Measurements from ENCODE around the gene VIL1.

The VIL1 gene

DNA sequence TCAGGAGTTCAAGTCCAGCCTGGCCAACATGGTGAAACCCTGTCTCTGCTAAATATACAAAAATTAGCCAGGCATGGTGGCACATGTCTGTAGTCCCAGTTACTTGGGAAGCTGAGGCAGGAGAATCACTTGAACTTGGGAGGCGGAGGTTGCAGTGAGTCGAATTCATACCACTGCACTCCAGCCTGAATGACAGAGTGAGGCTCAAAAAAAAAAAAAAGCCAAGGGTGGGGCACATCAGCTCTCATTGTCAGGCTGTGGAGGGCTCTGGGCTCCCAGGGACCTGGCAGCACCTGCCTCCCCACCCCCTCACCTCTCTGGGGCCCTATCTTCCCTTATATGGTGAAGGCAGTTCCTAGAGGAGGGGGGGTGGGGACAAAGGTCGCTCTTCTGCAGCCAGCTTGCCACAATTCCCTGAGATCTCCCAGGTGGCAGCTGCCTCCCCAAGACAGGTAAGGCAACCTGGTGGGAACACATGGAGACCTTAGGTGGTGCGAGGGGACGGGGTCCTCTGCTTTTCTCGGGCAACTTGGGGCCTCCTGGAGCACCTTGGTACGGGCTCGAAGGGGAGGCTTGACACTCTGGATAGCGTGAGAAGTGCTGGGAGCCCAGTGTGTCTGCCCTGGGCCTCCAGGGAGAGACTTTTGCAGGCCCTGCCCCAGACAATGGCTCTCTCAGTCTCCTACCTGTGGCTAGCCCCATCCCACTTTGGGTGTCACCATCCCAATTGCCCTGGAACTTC is at the start of gene VIL1:
Gene VIL1, plus strand, starts transcription at position 407 of the 742 bp plus-strand sequence. CDS start 4,656 bp downstream, outside the sequence.
- H3K4me1 ChIP-seq (ENCODE audit: control insufficient read depth, insufficient read depth, low read length) = no peaks in the 10 kb centered on the region
- no peak within 1 kb of the TSS for H3K27ac ChIP-seq (ENCODE audit: low read length)
- no peak within 1 kb of the TSS for H3K4me3 ChIP-seq (ENCODE audit: low read length in 2 of 2)
- no peaks in the 10 kb centered on the region for H3K27me3 ChIP-seq (ENCODE audit: control insufficient read depth in 1 of 2, insufficient read depth in 2 of 2, low read length in 2 of 2)
- no peak within 1 kb of the TSS for H3K9ac ChIP-seq (ENCODE audit: low read length in 2 of 2)
- H3K36me3 ChIP-seq (ENCODE audit: control insufficient read depth in 2 of 2, insufficient read depth in 2 of 2, low read length in 2 of 2) = no peaks in the 10 kb centered on the region
- H3K9me3 ChIP-seq (ENCODE audit: control insufficient read depth in 2 of 2, low read length in 2 of 2) = no peaks in the 10 kb centered on the region

DNA sequence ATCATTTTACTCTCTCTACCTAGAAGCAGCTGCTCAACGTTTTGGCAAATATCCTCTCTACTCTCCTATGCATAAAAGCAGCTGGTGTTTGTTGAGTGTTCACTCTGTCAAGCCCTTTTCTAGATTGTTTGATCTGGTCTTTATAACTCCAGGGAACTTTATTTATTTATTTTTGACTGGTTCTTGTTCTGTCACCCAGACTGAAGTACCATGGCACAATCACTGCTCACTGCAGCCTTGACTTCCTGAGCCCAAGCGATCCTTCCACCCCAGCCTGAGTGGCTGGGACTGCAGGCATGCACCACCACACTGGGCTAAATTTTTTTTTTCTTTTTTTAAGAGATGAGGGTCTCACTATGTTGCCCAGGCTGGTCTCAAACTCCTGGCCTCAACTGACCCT is 49.6 kb upstream of the VIL1 start:
- Histone ChIP-seq H3K27ac (ENCODE audit: low read length) (peak overlapping the region; percentile 82), H3K9ac (ENCODE audit: low read length in 2 of 2) (peak overlapping the region in 1 of 2 donors; percentile 7), H3K4me1 (ENCODE audit: control insufficient read depth, insufficient read depth, low read length) (peaks cover 15% of the 10 kb centered on the region), H3K9me3 (ENCODE audit: control insufficient read depth in 2 of 2, low read length in 2 of 2) (peaks cover 0 to 8% of the 10 kb centered on the region in 2 donors), H3K27me3 (ENCODE audit: control insufficient read depth in 1 of 2, insufficient read depth in 2 of 2, low read length in 2 of 2) (no peaks in the 10 kb centered on the region), H3K4me3 (ENCODE audit: low read length in 2 of 2) (peak overlapping the region in 1 of 2 donors; percentile 75), H3K36me3 (ENCODE audit: control insufficient read depth in 2 of 2, insufficient read depth in 2 of 2, low read length in 2 of 2) (no peaks in the 10 kb centered on the region)

- H3K4me1 ChIP-seq (ENCODE audit: control insufficient read depth, insufficient read depth, low read length) = peaks cover 15% of the 10 kb centered on the region
- H3K9ac ChIP-seq (ENCODE audit: low read length in 2 of 2) = no peak overlapping the region
- no peaks in the 10 kb centered on the region for H3K36me3 ChIP-seq (ENCODE audit: control insufficient read depth in 2 of 2, insufficient read depth in 2 of 2, low read length in 2 of 2)
- no peak overlapping the region for H3K4me3 ChIP-seq (ENCODE audit: low read length in 2 of 2)
- peak overlapping the region; percentile 37 for H3K27ac ChIP-seq (ENCODE audit: low read length)
- H3K27me3 ChIP-seq (ENCODE audit: control insufficient read depth in 1 of 2, insufficient read depth in 2 of 2, low read length in 2 of 2) = no peaks in the 10 kb centered on the region
- H3K9me3 ChIP-seq (ENCODE audit: control insufficient read depth in 2 of 2, low read length in 2 of 2) = peaks cover 0 to 8% of the 10 kb centered on the region in 2 donors
Measured at GRCh38 chr2:218370410-218371063, 48.4 kb upstream of the VIL1 start.

DNA sequence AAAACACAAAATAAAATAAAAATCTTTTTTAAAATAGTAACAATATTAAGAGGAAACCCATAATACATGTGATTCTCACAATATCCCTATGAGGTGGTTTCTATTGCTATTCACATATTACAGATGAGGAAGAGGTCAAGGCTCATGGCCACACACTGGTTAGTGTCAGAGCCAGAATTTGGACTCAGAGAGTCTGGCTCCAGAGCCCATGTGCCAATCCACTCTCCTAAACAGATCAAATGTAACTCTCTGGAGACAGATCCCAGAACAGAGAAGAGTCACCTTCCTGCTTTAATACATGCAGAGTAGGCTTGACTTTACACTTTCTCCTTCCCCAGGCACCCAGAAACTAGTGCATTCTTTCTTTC is 47.0 kb upstream of the VIL1 start:
- Histone ChIP-seq H3K9me3 (ENCODE audit: control insufficient read depth in 2 of 2, low read length in 2 of 2) (peaks cover 0 to 2% of the 10 kb centered on the region in 2 donors), H3K27ac (ENCODE audit: low read length) (no peak overlapping the region), H3K4me1 (ENCODE audit: control insufficient read depth, insufficient read depth, low read length) (peaks cover 15% of the 10 kb centered on the region), H3K27me3 (ENCODE audit: control insufficient read depth in 1 of 2, insufficient read depth in 2 of 2, low read length in 2 of 2) (no peaks in the 10 kb centered on the region), H3K9ac (ENCODE audit: low read length in 2 of 2) (no peak overlapping the region), H3K4me3 (ENCODE audit: low read length in 2 of 2) (no peak overlapping the region), H3K36me3 (ENCODE audit: control insufficient read depth in 2 of 2, insufficient read depth in 2 of 2, low read length in 2 of 2) (no peaks in the 10 kb centered on the region)

DNA sequence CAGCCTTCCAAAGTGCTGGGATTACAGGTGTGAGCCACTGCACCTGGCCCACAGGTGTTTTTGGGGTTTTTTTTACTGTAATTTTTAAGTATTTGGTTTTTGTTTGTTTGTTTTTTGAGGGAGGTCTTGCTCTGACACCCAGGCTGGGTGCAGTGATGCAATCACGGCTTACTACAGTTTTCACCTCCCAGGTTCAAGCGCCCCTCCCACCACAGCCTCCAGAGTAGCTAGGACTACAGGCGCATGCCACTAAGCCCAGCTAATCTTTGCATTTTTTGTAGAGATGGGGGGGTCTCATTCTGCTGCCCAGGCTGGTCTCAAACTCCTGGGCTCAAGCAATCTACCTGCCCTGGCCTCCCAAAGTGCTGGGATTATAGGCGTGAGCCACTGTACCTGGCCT is 44.1 kb upstream of the VIL1 start:
- Histone ChIP-seq H3K4me1 (ENCODE audit: control insufficient read depth, insufficient read depth, low read length) (peaks cover 3% of the 10 kb centered on the region), H3K27ac (ENCODE audit: low read length) (no peak overlapping the region), H3K9ac (ENCODE audit: low read length in 2 of 2) (no peak overlapping the region), H3K27me3 (ENCODE audit: control insufficient read depth in 1 of 2, insufficient read depth in 2 of 2, low read length in 2 of 2) (no peaks in the 10 kb centered on the region), H3K9me3 (ENCODE audit: control insufficient read depth in 2 of 2, low read length in 2 of 2) (no peaks in the 10 kb centered on the region), H3K36me3 (ENCODE audit: control insufficient read depth in 2 of 2, insufficient read depth in 2 of 2, low read length in 2 of 2) (no peaks in the 10 kb centered on the region), H3K4me3 (ENCODE audit: low read length in 2 of 2) (no peak overlapping the region)

DNA sequence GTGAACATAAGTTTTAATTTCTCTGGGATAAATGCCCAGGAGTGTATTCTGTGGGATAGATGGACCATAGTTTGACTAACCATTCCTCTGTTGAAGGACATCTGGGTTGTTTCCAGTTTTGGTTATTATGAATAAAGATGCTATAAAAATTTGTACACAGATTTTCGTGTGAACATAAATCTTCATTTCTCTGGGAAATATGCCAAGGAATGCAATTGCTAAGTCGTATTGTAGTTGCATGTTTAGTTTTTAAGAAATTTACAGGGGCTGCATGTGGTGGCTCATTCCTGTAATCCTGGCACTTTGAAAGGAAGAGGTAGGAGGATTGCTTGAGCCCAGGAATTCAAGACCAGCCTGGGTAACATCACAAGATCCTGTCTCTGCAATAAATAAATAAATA is 43.7 kb upstream of the VIL1 start:
- Histone ChIP-seq H3K36me3 (ENCODE audit: control insufficient read depth in 2 of 2, insufficient read depth in 2 of 2, low read length in 2 of 2) (no peaks in the 10 kb centered on the region), H3K4me3 (ENCODE audit: low read length in 2 of 2) (no peak overlapping the region), H3K27me3 (ENCODE audit: control insufficient read depth in 1 of 2, insufficient read depth in 2 of 2, low read length in 2 of 2) (no peaks in the 10 kb centered on the region), H3K9me3 (ENCODE audit: control insufficient read depth in 2 of 2, low read length in 2 of 2) (no peaks in the 10 kb centered on the region), H3K27ac (ENCODE audit: low read length) (no peak overlapping the region), H3K4me1 (ENCODE audit: control insufficient read depth, insufficient read depth, low read length) (peaks cover 3% of the 10 kb centered on the region), H3K9ac (ENCODE audit: low read length in 2 of 2) (no peak overlapping the region)

- H3K36me3 ChIP-seq (ENCODE audit: control insufficient read depth in 2 of 2, insufficient read depth in 2 of 2, low read length in 2 of 2) = no peaks in the 10 kb centered on the region
- H3K9ac ChIP-seq (ENCODE audit: low read length in 2 of 2) = no peak overlapping the region
- no peak overlapping the region for H3K27ac ChIP-seq (ENCODE audit: low read length)
Measured at GRCh38 chr2:218378053-218378452, 40.9 kb upstream of the VIL1 start.

DNA sequence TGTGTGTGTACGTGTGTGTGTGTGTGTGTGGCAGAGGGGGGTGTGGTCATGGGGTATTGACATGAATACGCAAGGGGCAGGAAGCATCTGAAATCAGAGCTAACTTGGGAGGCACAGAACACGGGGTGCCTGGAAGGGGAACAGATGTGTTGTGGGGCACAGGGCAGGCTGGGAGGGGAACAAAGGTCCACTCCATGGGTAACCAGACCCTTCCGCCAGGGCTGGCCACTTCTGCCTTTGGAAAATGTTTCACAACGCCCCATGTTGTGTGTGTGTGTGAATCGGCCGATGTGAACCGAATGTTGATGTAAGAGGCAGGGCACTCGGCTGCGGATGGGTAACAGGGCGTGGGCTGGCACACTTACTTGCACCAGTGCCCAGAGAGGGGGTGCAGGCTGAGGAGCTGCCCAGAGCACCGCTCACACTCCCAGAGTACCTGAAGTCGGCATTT is 37.0 kb upstream of the VIL1 start, which contains the start of gene SLC11A1:
Gene SLC11A1, plus strand, starts transcription at position 358 of the 451 bp plus-strand sequence. CDS start 96 bp downstream, outside the sequence.
- Histone ChIP-seq H3K4me1 (ENCODE audit: control insufficient read depth, insufficient read depth, low read length) (peaks cover 3% of the 10 kb centered on the region), H3K9me3 (ENCODE audit: control insufficient read depth in 2 of 2, low read length in 2 of 2) (no peaks in the 10 kb centered on the region), H3K36me3 (ENCODE audit: control insufficient read depth in 2 of 2, insufficient read depth in 2 of 2, low read length in 2 of 2) (no peaks in the 10 kb centered on the region), H3K9ac (ENCODE audit: low read length in 2 of 2) (no peak within 1 kb of the TSS), H3K27me3 (ENCODE audit: control insufficient read depth in 1 of 2, insufficient read depth in 2 of 2, low read length in 2 of 2) (no peaks in the 10 kb centered on the region), H3K27ac (ENCODE audit: low read length) (no peak within 1 kb of the TSS), H3K4me3 (ENCODE audit: low read length in 2 of 2) (no peak within 1 kb of the TSS)

More at GRCh38 chr2:218378053-218378452, 40.9 kb upstream of the VIL1 start:
- Histone ChIP-seq H3K9me3 (ENCODE audit: control insufficient read depth in 2 of 2, low read length in 2 of 2) (no peaks in the 10 kb centered on the region), H3K27me3 (ENCODE audit: control insufficient read depth in 1 of 2, insufficient read depth in 2 of 2, low read length in 2 of 2) (no peaks in the 10 kb centered on the region), H3K4me3 (ENCODE audit: low read length in 2 of 2) (no peak overlapping the region), H3K4me1 (ENCODE audit: control insufficient read depth, insufficient read depth, low read length) (no peaks in the 10 kb centered on the region)

DNA sequence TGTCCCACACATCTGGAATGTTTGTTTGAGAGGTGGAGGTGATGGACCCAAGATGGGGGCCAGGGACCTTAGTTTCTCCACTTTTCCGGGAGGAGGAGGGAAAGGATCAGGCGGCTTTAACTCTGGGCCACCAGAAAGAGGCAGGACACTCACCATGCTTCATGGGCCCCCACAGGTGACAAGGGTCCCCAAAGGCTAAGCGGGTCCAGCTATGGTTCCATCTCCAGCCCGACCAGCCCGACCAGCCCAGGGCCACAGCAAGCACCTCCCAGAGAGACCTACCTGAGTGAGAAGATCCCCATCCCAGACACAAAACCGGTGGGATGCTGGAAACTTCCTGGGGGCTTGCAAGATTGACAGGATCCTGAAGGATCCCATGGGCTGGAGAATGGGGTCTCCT is 36.1 kb upstream of the VIL1 start:
- no peaks in the 10 kb centered on the region for H3K27me3 ChIP-seq (ENCODE audit: control insufficient read depth in 1 of 2, insufficient read depth in 2 of 2, low read length in 2 of 2)
- H3K27ac ChIP-seq (ENCODE audit: low read length) = no peak overlapping the region
- H3K9me3 ChIP-seq (ENCODE audit: control insufficient read depth in 2 of 2, low read length in 2 of 2) = no peaks in the 10 kb centered on the region
- no peak overlapping the region for H3K4me3 ChIP-seq (ENCODE audit: low read length in 2 of 2)
- peaks cover 9% of the 10 kb centered on the region for H3K4me1 ChIP-seq (ENCODE audit: control insufficient read depth, insufficient read depth, low read length)
- H3K9ac ChIP-seq (ENCODE audit: low read length in 2 of 2) = no peak overlapping the region
- H3K36me3 ChIP-seq (ENCODE audit: control insufficient read depth in 2 of 2, insufficient read depth in 2 of 2, low read length in 2 of 2) = no peaks in the 10 kb centered on the region

DNA sequence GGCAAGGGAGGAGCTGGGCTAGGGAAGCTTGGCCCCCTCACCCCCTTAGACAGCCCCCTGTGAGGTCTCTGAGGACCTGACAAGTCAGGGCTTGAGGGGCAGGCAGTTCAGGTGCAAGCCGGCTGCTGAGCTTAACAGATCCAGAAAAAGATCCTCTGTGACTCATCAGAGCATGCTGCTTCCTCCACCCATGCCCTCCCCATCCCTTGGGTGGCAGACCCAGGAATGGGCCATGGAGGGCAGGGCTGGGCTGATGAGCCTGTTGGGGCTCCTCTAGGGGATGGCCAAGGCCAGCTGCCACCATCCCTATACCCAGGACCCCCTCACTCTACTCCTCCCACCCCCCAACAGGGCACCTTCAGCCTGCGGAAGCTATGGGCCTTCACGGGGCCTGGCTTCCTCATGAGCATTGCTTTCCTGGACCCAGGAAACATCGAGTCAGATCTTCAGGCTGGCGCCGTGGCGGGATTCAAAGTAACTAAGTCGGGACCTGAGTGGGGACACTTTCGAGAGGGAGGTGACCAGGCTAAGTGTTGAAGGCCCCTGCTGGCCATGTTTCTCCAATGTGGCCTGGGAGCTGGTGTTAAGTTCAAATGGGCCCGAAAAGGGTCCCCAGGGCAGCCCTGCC is 34.9 kb upstream of the VIL1 start:
- Histone ChIP-seq H3K9me3 (ENCODE audit: control insufficient read depth in 2 of 2, low read length in 2 of 2) (no peaks in the 10 kb centered on the region), H3K36me3 (ENCODE audit: control insufficient read depth in 2 of 2, insufficient read depth in 2 of 2, low read length in 2 of 2) (no peaks in the 10 kb centered on the region), H3K27ac (ENCODE audit: low read length) (no peak overlapping the region), H3K4me3 (ENCODE audit: low read length in 2 of 2) (no peak overlapping the region), H3K4me1 (ENCODE audit: control insufficient read depth, insufficient read depth, low read length) (peaks cover 11% of the 10 kb centered on the region), H3K27me3 (ENCODE audit: control insufficient read depth in 1 of 2, insufficient read depth in 2 of 2, low read length in 2 of 2) (no peaks in the 10 kb centered on the region), H3K9ac (ENCODE audit: low read length in 2 of 2) (no peak overlapping the region)
